GM21529 (cell line): Measurements from ENCODE around the gene NUB1.

Experiments
- ATAC-seq: cut with Tn5 transposase; IDR thresholded peaks from one replicate; pipeline ENCODE4 v1.9.1; 2021; ENCODE audit not compliant: unreplicated experiment

NUB1 gene

GRCh38 chr7:151387161-151388006 lies 45.8 kb downstream of the NUB1 start:
- no peak for ATAC-seq

- ATAC-seq, result no peak
Measured at GRCh38 chr7:151388007-151388297, 46.3 kb downstream of the NUB1 start.

- ATAC-seq, result no peak
Measured at GRCh38 chr7:151388430-151388829, 46.8 kb downstream of the NUB1 start.

- ATAC-seq, result no peak
Measured at GRCh38 chr7:151389096-151389767, 47.6 kb downstream of the NUB1 start.

- no peak for ATAC-seq
Measured at GRCh38 chr7:151389768-151390597, 48.4 kb downstream of the NUB1 start.

GRCh38 chr7:151390598-151391357 lies 49.2 kb downstream of the NUB1 start:
- ATAC-seq, result no peak

- ATAC-seq, result no peak
Measured at GRCh38 chr7:151391358-151391730, 49.7 kb downstream of the NUB1 start.

GRCh38 chr7:151392002-151392401 lies 50.4 kb downstream of the NUB1 start:
- no peak for ATAC-seq

GRCh38 chr7:151392426-151392825 lies 50.8 kb downstream of the NUB1 start:
- ATAC-seq, result no peak

GRCh38 chr7:151393031-151393977 lies 51.7 kb downstream of the NUB1 start:
- no peak for ATAC-seq

GRCh38 chr7:151394076-151395035 lies 52.7 kb downstream of the NUB1 start:
- no peak for ATAC-seq

GRCh38 chr7:151395036-151395367 lies 53.4 kb downstream of the NUB1 start:
- no peak for ATAC-seq

- ATAC-seq, result no peak
Measured at GRCh38 chr7:151396328-151396970, 54.8 kb downstream of the NUB1 start.

GRCh38 chr7:151397026-151397425 lies 55.4 kb downstream of the NUB1 start:
- no peak for ATAC-seq

GRCh38 chr7:151398446-151399304 lies 57.1 kb downstream of the NUB1 start:
- ATAC-seq, result no peak

- no peak for ATAC-seq
Measured at GRCh38 chr7:151399305-151399601, 57.6 kb downstream of the NUB1 start.

- ATAC-seq, result no peak
Measured at GRCh38 chr7:151399906-151400305, 58.3 kb downstream of the NUB1 start.
